ENCODE results near the gene NCOA3.
"Not testable (repeated sequence)": the region's sequence is repeated elsewhere in the genome, so short reads cannot be mapped to it uniquely, and the experiment has no call there.

NCOA3 gene

GRCh38 chr20:47500554-47500953 is 1.1 kb upstream of the NCOA3 start:
- DNase-seq (ENCODE audit: low read depth in 2 of 2), result no peak

GRCh38 chr20:47501116-47501481 is 588 bp upstream of the NCOA3 start:
- no peak for DNase-seq (ENCODE audit: low read depth in 2 of 2)

- no peak for DNase-seq (ENCODE audit: low read depth in 2 of 2)
These were observed 868 bp downstream of the NCOA3 start for GRCh38 chr20:47502271-47503239.

- no peak for DNase-seq (ENCODE audit: low read depth in 2 of 2)
These were observed 2.0 kb downstream of the NCOA3 start for GRCh38 chr20:47503685-47504084.

- no peak for DNase-seq (ENCODE audit: low read depth in 2 of 2)
These were observed 4.6 kb downstream of the NCOA3 start for GRCh38 chr20:47506335-47506734.

- no peak for DNase-seq (ENCODE audit: low read depth in 2 of 2)
These were observed 5.2 kb downstream of the NCOA3 start for GRCh38 chr20:47506850-47507249.

GRCh38 chr20:47507275-47507981 is 5.7 kb downstream of the NCOA3 start:
- not testable (repeated sequence) for DNase-seq (ENCODE audit: low read depth in 2 of 2)

GRCh38 chr20:47508278-47508677 is 6.6 kb downstream of the NCOA3 start:
- no peak for DNase-seq (ENCODE audit: low read depth in 2 of 2)

GRCh38 chr20:47509104-47509661 is 7.5 kb downstream of the NCOA3 start:
- DNase-seq (ENCODE audit: low read depth in 2 of 2), result no peak

GRCh38 chr20:47509685-47510084 is 8.0 kb downstream of the NCOA3 start:
- DNase-seq (ENCODE audit: low read depth in 2 of 2), result no peak

- DNase-seq (ENCODE audit: low read depth in 2 of 2), result no peak
These were observed 14.2 kb downstream of the NCOA3 start for GRCh38 chr20:47515843-47516242.

GRCh38 chr20:47521059-47521808 is 19.5 kb downstream of the NCOA3 start:
- DNase-seq (ENCODE audit: low read depth in 2 of 2), result no peak

- DNase-seq (ENCODE audit: low read depth in 2 of 2), result no peak
These were observed 22.5 kb downstream of the NCOA3 start for GRCh38 chr20:47524015-47524784.

- DNase-seq (ENCODE audit: low read depth in 2 of 2), result no peak
These were observed 25.5 kb downstream of the NCOA3 start for GRCh38 chr20:47527004-47527800.

GRCh38 chr20:47529840-47530239 is 28.2 kb downstream of the NCOA3 start:
- DNase-seq (ENCODE audit: low read depth in 2 of 2), result no peak

- DNase-seq (ENCODE audit: low read depth in 2 of 2), result no peak
These were observed 29.8 kb downstream of the NCOA3 start for GRCh38 chr20:47531458-47531857.

- DNase-seq (ENCODE audit: low read depth in 2 of 2), result no peak
These were observed 30.3 kb downstream of the NCOA3 start for GRCh38 chr20:47532002-47532401.

- DNase-seq (ENCODE audit: low read depth in 2 of 2), result no peak
These were observed 31.9 kb downstream of the NCOA3 start for GRCh38 chr20:47533518-47534062.

- no peak for DNase-seq (ENCODE audit: low read depth in 2 of 2)
These were observed 32.7 kb downstream of the NCOA3 start for GRCh38 chr20:47534405-47534804.

- DNase-seq (ENCODE audit: low read depth in 2 of 2), result no peak
These were observed 33.4 kb downstream of the NCOA3 start for GRCh38 chr20:47535088-47535487.

Data from stimulated activated CD8-positive, alpha-beta memory T cell treated with anti-CD3 and anti-CD28 coated beads, Interleukin-7, amount 100 ng/mL, for 1 hour (primary cell).